Parathyroid adenoma (tissue), 2 donors: ENCODE measurements around the gene CDC25A.

ENCODE experiments used
- H2AFZ ChIP-seq: fragments of 300-600 bp; sonication (generic); one replicate; pipeline ENCODE4 v1.7.0; 2017; ENCODE audit warnings: antibody characterized with exemption, mild to moderate bottlenecking
- H3K27ac ChIP-seq: fragments of 300-600 bp; sonication (generic); one replicate; pipeline ENCODE4 v1.7.0; 2017
- H3K27me3 ChIP-seq: fragments of 300-600 bp; sonication (generic); one replicate; pipeline ENCODE4 v1.7.0; 2017; ENCODE audit warnings: low read length; ENCODE audit not compliant: control insufficient read depth, insufficient read depth
- H3K36me3 ChIP-seq: fragments of 300-600 bp; sonication (generic); one replicate; pipeline ENCODE4 v1.7.0; 2017; ENCODE audit warnings: low read length; ENCODE audit not compliant: control insufficient read depth, insufficient read depth
- H3K4me1 ChIP-seq: fragments of 300-600 bp; sonication (generic); one replicate; pipeline ENCODE4 v1.7.0; 2017; ENCODE audit warnings: control low read depth
- H3K4me2 ChIP-seq: fragments of 300-600 bp; sonication (generic); one replicate; pipeline ENCODE4 v1.7.0; 2017; ENCODE audit warnings: low read length
- H3K4me3 ChIP-seq: fragments of 300-600 bp; sonication (generic); one replicate; pipeline ENCODE4 v1.7.0; 2017; ENCODE audit warnings: low read depth, low read length
- H3K79me2 ChIP-seq: fragments of 300-600 bp; sonication (generic); one replicate; pipeline ENCODE4 v1.7.0; 2017; ENCODE audit warnings: control low read depth
- H3K9ac ChIP-seq: fragments of 300-600 bp; sonication (generic); one replicate; pipeline ENCODE4 v1.7.0; 2017; ENCODE audit warnings: mild to moderate bottlenecking
- H3K9me3 ChIP-seq: fragments of 300-600 bp; sonication (generic); one replicate; pipeline ENCODE4 v1.7.0; 2017; ENCODE audit warnings: low read length; ENCODE audit not compliant: control insufficient read depth
- CTCF ChIP-seq: fragments of 300-600 bp; sonication (generic); IDR thresholded peaks from one replicate; pipeline ENCODE4 v1.7.0; 2017; ENCODE audit warnings: antibody characterized with exemption, mild to moderate bottlenecking
- donor health status: primary hyperparathyroidism.

The CDC25A gene

GRCh38 chr3:48232232-48232631 is 44.0 kb upstream of the CDC25A start:
- Histone ChIP-seq H3K27me3 (no peaks in the 10 kb centered on the region), H3K4me3 (no peak overlapping the region), H3K4me1 (no peaks in the 10 kb centered on the region), H2AFZ (no peak overlapping the region), H3K27ac (no peak overlapping the region), H3K9me3 (no peaks in the 10 kb centered on the region), H3K9ac (no peak overlapping the region), H3K79me2 (no peaks in the 10 kb centered on the region), H3K4me2 (no peak overlapping the region), H3K36me3 (no peaks in the 10 kb centered on the region)
- no peak for TF ChIP-seq CTCF

- H3K27me3 ChIP-seq = no peaks in the 10 kb centered on the region
- TF ChIP-seq CTCF = no peak
- H3K27ac ChIP-seq = no peak overlapping the region
- no peak overlapping the region for H3K4me2 ChIP-seq
- H3K9me3 ChIP-seq = no peaks in the 10 kb centered on the region
- H3K36me3 ChIP-seq = no peaks in the 10 kb centered on the region
- no peaks in the 10 kb centered on the region for H3K4me1 ChIP-seq
- H3K9ac ChIP-seq = no peak overlapping the region
- no peak overlapping the region for H3K4me3 ChIP-seq
- H2AFZ ChIP-seq = no peak overlapping the region
- no peaks in the 10 kb centered on the region for H3K79me2 ChIP-seq
These were observed 38.7 kb upstream of the CDC25A start for GRCh38 chr3:48226939-48227338.

DNA sequence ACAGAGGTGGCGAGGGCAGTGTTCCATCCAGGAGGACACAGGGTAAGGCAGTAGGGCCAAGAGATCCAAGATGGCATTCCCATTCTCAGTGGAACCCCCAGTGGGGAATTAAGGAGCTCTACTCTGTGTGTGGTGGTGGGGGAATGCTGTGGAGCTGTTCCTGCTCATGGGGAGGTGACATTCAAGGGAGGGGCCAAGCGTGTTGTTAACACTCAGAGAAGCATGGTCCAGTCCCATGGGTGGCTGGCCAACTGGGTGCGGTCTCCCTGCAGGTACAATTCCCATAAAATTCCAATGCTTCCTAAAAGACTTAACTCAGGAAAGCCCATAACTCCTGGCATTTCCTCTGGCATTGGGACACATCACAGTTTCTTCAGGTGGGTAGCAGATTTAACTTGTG is 37.4 kb upstream of the CDC25A start:
- H3K9ac ChIP-seq = no peak overlapping the region
- no peak overlapping the region for H3K27ac ChIP-seq
- H3K27me3 ChIP-seq = no peaks in the 10 kb centered on the region
- no peak overlapping the region for H2AFZ ChIP-seq
- H3K36me3 ChIP-seq = no peaks in the 10 kb centered on the region
- H3K4me2 ChIP-seq = no peak overlapping the region
- H3K4me1 ChIP-seq = no peaks in the 10 kb centered on the region
- no peak for TF ChIP-seq CTCF
- H3K79me2 ChIP-seq = no peaks in the 10 kb centered on the region
- no peaks in the 10 kb centered on the region for H3K9me3 ChIP-seq
- no peak overlapping the region for H3K4me3 ChIP-seq

- Histone ChIP-seq H3K27me3 (no peaks in the 10 kb centered on the region), H3K4me3 (no peak within 1 kb of the TSS), H3K4me1 (no peaks in the 10 kb centered on the region), H3K36me3 (no peaks in the 10 kb centered on the region), H3K79me2 (no peaks in the 10 kb centered on the region), H3K4me2 (no peak within 1 kb of the TSS), H3K9me3 (no peaks in the 10 kb centered on the region), H3K27ac (no peak within 1 kb of the TSS), H2AFZ (no peak within 1 kb of the TSS), H3K9ac (no peak within 1 kb of the TSS)
- TF ChIP-seq CTCF = no peak
These were observed 34.6 kb upstream of the CDC25A start, which contains the start of gene CAMP for GRCh38 chr3:48222616-48223513. Gene CAMP, plus strand, starts transcription at chr3:48223495. Its CDS starts 17 bp downstream, at chr3:48223512.

- Histone ChIP-seq H3K9ac (no peak overlapping the region), H2AFZ (no peak overlapping the region), H3K4me3 (no peak overlapping the region), H3K79me2 (no peaks in the 10 kb centered on the region), H3K9me3 (no peaks in the 10 kb centered on the region), H3K36me3 (no peaks in the 10 kb centered on the region), H3K4me1 (no peaks in the 10 kb centered on the region), H3K27ac (no peak overlapping the region), H3K27me3 (no peaks in the 10 kb centered on the region), H3K4me2 (no peak overlapping the region)
- TF ChIP-seq CTCF = no peak
These were observed 32.5 kb upstream of the CDC25A start for GRCh38 chr3:48220746-48221145.
